ENCODE data around the gene ZNF44. TPM values are rescaled to one million over a fixed set of nuclear protein-coding genes. Genes with fewer than 3 reads are reported as not detected.
A peak's percentile ranks its signal among the peaks of the same experiment; 100 is the strongest.

Gene ZNF44
- total and polyA plus RNA-seq, 2 of the 13 experiments (the other 11 are each of a cell fraction or from before 2014, with no cell fraction given) = 6.9 to 15.7 TPM

DNA sequence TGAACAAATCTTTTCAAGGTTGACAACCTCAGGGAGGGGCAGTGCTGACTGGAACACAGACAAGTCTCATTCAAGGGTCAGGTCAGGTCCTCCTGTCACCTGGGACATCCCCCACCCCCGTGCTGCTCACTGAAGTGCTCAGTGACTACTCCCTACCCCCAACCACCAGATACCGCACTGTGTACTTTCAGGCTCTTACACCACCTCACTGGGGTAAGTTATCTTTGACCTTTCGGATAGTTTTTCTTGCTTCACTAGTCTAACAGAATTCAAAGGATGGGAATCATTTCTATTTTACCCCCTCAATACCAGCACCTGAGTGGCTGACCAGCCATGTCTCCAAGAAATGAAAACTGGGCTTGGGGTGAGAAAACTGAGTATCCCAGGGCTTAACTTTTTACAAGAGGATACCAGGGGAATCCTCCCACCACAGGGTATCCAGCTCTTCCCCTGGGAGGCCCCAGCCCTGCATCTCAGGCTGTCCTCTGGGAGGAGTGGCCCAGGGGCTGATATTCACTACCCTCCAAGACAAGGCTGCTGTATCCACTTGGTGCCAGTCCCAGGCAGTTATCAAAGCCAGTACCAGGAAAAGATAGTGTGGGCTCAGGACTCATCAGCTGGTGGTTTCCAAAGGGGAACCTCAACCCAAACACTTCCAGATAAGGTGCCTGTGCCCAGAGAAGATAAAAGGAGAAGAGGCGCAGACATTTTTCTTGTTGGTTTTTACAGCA lies 36.7 kb upstream of the ZNF44 start (continued):
- peak; percentile 85 for TF ChIP-seq HNF4G (IDR thresholded peaks at IDR 0.05; ENCODE audit: borderline replicate concordance, low read depth, low read length)
- no peak for TF ChIP-seq HNF4G (CRISPR knock-in tag; IDR thresholded peaks at IDR 0.05; ENCODE audit: borderline replicate concordance, low read depth)
- TF ChIP-seq MEF2D (CRISPR knock-in tag; IDR thresholded peaks at IDR 0.05) = 0 out of 2 replicates have a peak, but pooled peaks have one; percentile 45
- TF ChIP-seq ZNF460 (CRISPR knock-in tag; IDR thresholded peaks at IDR 0.05; ENCODE audit: borderline replicate concordance) = no peak
- TF ChIP-seq ZSCAN12 (CRISPR knock-in tag; IDR thresholded peaks at IDR 0.05) = no peak
- TF ChIP-seq, protein P1, sequence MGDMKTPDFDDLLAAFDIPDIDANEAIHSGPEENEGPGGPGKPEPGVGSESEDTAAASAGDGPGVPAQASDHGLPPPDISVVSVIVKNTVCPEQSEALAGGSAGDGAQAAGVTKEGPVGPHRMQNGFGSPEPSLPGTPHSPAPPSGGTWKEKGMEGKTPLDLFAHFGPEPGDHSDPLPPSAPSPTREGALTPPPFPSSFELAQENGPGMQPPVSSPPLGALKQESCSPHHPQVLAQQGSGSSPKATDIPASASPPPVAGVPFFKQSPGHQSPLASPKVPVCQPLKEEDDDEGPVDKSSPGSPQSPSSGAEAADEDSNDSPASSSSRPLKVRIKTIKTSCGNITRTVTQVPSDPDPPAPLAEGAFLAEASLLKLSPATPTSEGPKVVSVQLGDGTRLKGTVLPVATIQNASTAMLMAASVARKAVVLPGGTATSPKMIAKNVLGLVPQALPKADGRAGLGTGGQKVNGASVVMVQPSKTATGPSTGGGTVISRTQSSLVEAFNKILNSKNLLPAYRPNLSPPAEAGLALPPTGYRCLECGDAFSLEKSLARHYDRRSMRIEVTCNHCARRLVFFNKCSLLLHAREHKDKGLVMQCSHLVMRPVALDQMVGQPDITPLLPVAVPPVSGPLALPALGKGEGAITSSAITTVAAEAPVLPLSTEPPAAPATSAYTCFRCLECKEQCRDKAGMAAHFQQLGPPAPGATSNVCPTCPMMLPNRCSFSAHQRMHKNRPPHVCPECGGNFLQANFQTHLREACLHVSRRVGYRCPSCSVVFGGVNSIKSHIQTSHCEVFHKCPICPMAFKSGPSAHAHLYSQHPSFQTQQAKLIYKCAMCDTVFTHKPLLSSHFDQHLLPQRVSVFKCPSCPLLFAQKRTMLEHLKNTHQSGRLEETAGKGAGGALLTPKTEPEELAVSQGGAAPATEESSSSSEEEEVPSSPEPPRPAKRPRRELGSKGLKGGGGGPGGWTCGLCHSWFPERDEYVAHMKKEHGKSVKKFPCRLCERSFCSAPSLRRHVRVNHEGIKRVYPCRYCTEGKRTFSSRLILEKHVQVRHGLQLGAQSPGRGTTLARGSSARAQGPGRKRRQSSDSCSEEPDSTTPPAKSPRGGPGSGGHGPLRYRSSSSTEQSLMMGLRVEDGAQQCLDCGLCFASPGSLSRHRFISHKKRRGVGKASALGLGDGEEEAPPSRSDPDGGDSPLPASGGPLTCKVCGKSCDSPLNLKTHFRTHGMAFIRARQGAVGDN (CRISPR knock-in tag; IDR thresholded peaks at IDR 0.05) = no peak; the same call in 1 of the 2 replicates
- TF ChIP-seq, protein P2, sequence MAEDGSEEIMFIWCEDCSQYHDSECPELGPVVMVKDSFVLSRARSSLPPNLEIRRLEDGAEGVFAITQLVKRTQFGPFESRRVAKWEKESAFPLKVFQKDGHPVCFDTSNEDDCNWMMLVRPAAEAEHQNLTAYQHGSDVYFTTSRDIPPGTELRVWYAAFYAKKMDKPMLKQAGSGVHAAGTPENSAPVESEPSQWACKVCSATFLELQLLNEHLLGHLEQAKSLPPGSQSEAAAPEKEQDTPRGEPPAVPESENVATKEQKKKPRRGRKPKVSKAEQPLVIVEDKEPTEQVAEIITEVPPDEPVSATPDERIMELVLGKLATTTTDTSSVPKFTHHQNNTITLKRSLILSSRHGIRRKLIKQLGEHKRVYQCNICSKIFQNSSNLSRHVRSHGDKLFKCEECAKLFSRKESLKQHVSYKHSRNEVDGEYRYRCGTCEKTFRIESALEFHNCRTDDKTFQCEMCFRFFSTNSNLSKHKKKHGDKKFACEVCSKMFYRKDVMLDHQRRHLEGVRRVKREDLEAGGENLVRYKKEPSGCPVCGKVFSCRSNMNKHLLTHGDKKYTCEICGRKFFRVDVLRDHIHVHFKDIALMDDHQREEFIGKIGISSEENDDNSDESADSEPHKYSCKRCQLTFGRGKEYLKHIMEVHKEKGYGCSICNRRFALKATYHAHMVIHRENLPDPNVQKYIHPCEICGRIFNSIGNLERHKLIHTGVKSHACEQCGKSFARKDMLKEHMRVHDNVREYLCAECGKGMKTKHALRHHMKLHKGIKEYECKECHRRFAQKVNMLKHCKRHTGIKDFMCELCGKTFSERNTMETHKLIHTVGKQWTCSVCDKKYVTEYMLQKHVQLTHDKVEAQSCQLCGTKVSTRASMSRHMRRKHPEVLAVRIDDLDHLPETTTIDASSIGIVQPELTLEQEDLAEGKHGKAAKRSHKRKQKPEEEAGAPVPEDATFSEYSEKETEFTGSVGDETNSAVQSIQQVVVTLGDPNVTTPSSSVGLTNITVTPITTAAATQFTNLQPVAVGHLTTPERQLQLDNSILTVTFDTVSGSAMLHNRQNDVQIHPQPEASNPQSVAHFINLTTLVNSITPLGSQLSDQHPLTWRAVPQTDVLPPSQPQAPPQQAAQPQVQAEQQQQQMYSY (CRISPR knock-in tag; IDR thresholded peaks at IDR 0.05) = no peak
- TF ChIP-seq GTF2F1 (IDR thresholded peaks at IDR 0.05; ENCODE audit: low read length) = no peak
- TF ChIP-seq SIX1 (CRISPR knock-in tag; IDR thresholded peaks at IDR 0.05; ENCODE audit: borderline replicate concordance) = peak; percentile 40; the same call in 1 of the 2 replicates
- TF ChIP-seq TARDBP (CRISPR knock-in tag; IDR thresholded peaks at IDR 0.05) = peak; percentile 69
- TF ChIP-seq, protein P3, sequence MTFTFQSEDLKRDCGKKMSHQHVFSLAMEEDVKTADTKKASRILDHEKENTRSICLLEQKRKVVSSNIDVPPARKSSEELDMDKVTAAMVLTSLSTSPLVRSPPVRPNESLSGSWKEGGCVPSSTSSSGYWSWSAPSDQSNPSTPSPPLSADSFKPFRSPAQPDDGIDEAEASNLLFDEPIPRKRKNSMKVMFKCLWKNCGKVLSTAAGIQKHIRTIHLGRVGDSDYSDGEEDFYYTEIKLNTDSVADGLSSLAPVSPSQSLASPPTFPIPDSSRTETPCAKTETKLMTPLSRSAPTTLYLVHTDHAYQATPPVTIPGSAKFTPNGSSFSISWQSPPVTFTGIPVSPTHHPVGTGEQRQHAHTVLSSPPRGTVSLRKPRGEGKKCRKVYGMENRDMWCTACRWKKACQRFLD (CRISPR knock-in tag; IDR thresholded peaks at IDR 0.05; ENCODE audit: borderline replicate concordance) = 0 out of 2 replicates have a peak, but pooled peaks have one; percentile 51
- no peak for TF ChIP-seq MAF1 (CRISPR knock-in tag; IDR thresholded peaks at IDR 0.05; ENCODE audit: borderline replicate concordance)
- no peak for TF ChIP-seq ZNF10 (CRISPR knock-in tag; IDR thresholded peaks at IDR 0.05; ENCODE audit: borderline replicate concordance, low read depth)
- TF ChIP-seq DR1 (CRISPR knock-in tag; IDR thresholded peaks at IDR 0.05) = no peak
- TF ChIP-seq HDAC6 (IDR thresholded peaks at IDR 0.05; ENCODE audit: low read depth, low read length) = no peak
- TF ChIP-seq, protein P4, sequence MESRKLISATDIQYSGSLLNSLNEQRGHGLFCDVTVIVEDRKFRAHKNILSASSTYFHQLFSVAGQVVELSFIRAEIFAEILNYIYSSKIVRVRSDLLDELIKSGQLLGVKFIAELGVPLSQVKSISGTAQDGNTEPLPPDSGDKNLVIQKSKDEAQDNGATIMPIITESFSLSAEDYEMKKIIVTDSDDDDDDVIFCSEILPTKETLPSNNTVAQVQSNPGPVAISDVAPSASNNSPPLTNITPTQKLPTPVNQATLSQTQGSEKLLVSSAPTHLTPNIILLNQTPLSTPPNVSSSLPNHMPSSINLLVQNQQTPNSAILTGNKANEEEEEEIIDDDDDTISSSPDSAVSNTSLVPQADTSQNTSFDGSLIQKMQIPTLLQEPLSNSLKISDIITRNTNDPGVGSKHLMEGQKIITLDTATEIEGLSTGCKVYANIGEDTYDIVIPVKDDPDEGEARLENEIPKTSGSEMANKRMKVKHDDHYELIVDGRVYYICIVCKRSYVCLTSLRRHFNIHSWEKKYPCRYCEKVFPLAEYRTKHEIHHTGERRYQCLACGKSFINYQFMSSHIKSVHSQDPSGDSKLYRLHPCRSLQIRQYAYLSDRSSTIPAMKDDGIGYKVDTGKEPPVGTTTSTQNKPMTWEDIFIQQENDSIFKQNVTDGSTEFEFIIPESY (CRISPR knock-in tag; IDR thresholded peaks at IDR 0.05) = 0 out of 2 replicates have a peak, but pooled peaks have one; percentile 32
- TF ChIP-seq IKZF4 (CRISPR knock-in tag; IDR thresholded peaks at IDR 0.05; ENCODE audit: borderline replicate concordance, low read depth, not compliant biosample characterization) = no peak

All from HepG2 (cell line).